HAP-1 (cell line): Measurements from ENCODE around the gene PPY.
A peak's percentile ranks its signal among the peaks of the same experiment; 100 is the strongest.
"Not testable (repeated sequence)": the region's sequence is repeated elsewhere in the genome, so short reads cannot be mapped to it uniquely, and the experiment has no call there.

Experiments used
- DNase-seq, 2 experiments: peaks; one replicate each; pipeline ENCODE4 v3.0.0-alpha.2; 2016 to 2020; ENCODE audit warnings: low spot score in 2 of 2
- H3K27me3 ChIP-seq: fragments of 250-450 bp; sonication (Bioruptor Pico); 2 replicates; pipeline ENCODE4 v1.5.1; 2020; ENCODE audit warnings: low read depth, mild to moderate bottlenecking, moderate library complexity
- H3K36me3 ChIP-seq: fragments of 250-450 bp; sonication (Bioruptor Pico); replicated peaks from 2 replicates; pipeline ENCODE4 v1.5.1; 2020; ENCODE audit warnings: mild to moderate bottlenecking
- H3K4me1 ChIP-seq: fragments of 250-450 bp; sonication (Bioruptor Pico); 2 replicates; pipeline ENCODE4 v1.5.1; 2020; ENCODE audit warnings: mild to moderate bottlenecking
- H3K4me3 ChIP-seq: fragments of 250-450 bp; sonication (Bioruptor Pico); 2 replicates; pipeline ENCODE4 v1.5.1; 2020; ENCODE audit warnings: mild to moderate bottlenecking, moderate library complexity
- H3K9me3 ChIP-seq: fragments of 250-450 bp; sonication (Bioruptor Pico); 2 replicates; pipeline ENCODE4 v1.5.1; 2020; ENCODE audit warnings: mild to moderate bottlenecking, moderate library complexity
- in situ Hi-C: fragments of 300-500 bp; cut with MboI; formaldehyde crosslinking; loops from 3 replicates; pipeline ENCODE4 v1.14.3; 2020; ENCODE audit warnings: low sequenced_read_pairs, inconsistent platforms, mixed read lengths

Gene PPY

GRCh38 chr17:43900858-43901754 is 41.2 kb downstream of the PPY start:
- no peak for DNase-seq
- in situ Hi-C loops, result no loop called here
- Histone ChIP-seq H3K36me3 (no peaks in the 10 kb centered on the region), H3K4me1 (peaks cover 14% of the 10 kb centered on the region), H3K27me3 (no peaks in the 10 kb centered on the region), H3K4me3 (peak overlapping the region; percentile 47), H3K9me3 (no peaks in the 10 kb centered on the region)

- Histone ChIP-seq H3K9me3 (no peaks in the 10 kb centered on the region), H3K27me3 (no peaks in the 10 kb centered on the region), H3K36me3 (no peaks in the 10 kb centered on the region), H3K4me3 (peak overlapping the region; percentile 47), H3K4me1 (peaks cover 11% of the 10 kb centered on the region)
- peak; percentile 87 to 95 for DNase-seq
- in situ Hi-C loops, result no loop called here
These were observed 42.0 kb downstream of the PPY start for GRCh38 chr17:43900183-43900857.

- H3K27me3 ChIP-seq, result no peaks in the 10 kb centered on the region
- in situ Hi-C loops, result no loop called here
- no peak for DNase-seq
These were observed 43.8 kb downstream of the PPY start for GRCh38 chr17:43898446-43898845.

GRCh38 chr17:43897831-43898230 is 44.4 kb downstream of the PPY start:
- in situ Hi-C loops, result no loop called here
- peaks cover 11% of the 10 kb centered on the region for H3K4me1 ChIP-seq
- no peaks in the 10 kb centered on the region for H3K9me3 ChIP-seq
- no peak overlapping the region for H3K4me3 ChIP-seq
- H3K36me3 ChIP-seq, result no peaks in the 10 kb centered on the region
- H3K27me3 ChIP-seq, result no peaks in the 10 kb centered on the region
- no peak for DNase-seq

More at GRCh38 chr17:43898446-43898845, 43.8 kb downstream of the PPY start:
- Histone ChIP-seq H3K4me1 (peaks cover 11% of the 10 kb centered on the region), H3K36me3 (no peaks in the 10 kb centered on the region), H3K4me3 (no peak overlapping the region), H3K9me3 (no peaks in the 10 kb centered on the region)

GRCh38 chr17:43894494-43894893 is 47.8 kb downstream of the PPY start:
- H3K4me3 ChIP-seq, H3K9me3 ChIP-seq, in situ Hi-C loops, H3K4me1 ChIP-seq, H3K36me3 ChIP-seq, H3K27me3 ChIP-seq, DNase-seq: not testable (repeated sequence)

- Histone ChIP-seq H3K4me3 (no peak overlapping the region), H3K4me1 (peaks cover 6% of the 10 kb centered on the region; the same call in 1 of the 2 replicates), H3K9me3 (no peaks in the 10 kb centered on the region), H3K27me3 (no peaks in the 10 kb centered on the region), H3K36me3 (no peaks in the 10 kb centered on the region)
- in situ Hi-C loops, result no loop called here
- DNase-seq, result no peak
These were observed 49.7 kb downstream of the PPY start for GRCh38 chr17:43892647-43892952.

GRCh38 chr17:43891851-43892646 is 50.2 kb downstream of the PPY start:
- H3K9me3 ChIP-seq, result no peaks in the 10 kb centered on the region
- in situ Hi-C loops, result no loop called here
- H3K27me3 ChIP-seq, result no peaks in the 10 kb centered on the region
- peak in 1 of 2 experiments; percentile 6 for DNase-seq
- peaks cover 6% of the 10 kb centered on the region; the same call in 1 of the 2 replicates for H3K4me1 ChIP-seq
- H3K4me3 ChIP-seq, result no peak overlapping the region
- H3K36me3 ChIP-seq, result no peaks in the 10 kb centered on the region
